Left ventricle myocardium inferior (tissue), 1 donor: Measurements from ENCODE around the gene CCR8. TPM values are rescaled to one million over a fixed set of nuclear protein-coding genes. Genes with fewer than 3 reads are reported as not detected.

Experiments
- DNase-seq: peaks from one replicate; pipeline ENCODE4 v3.0.0-alpha.2; 2020
- H3K27ac ChIP-seq: fragments of 200-600 bp; replicated peaks from 2 replicates; pipeline ENCODE4 v1.8.0; 2021
- H3K27me3 ChIP-seq: fragments of 200-600 bp; 2 replicates; pipeline ENCODE4 v1.8.0; 2021; ENCODE audit warnings: low read depth
- H3K36me3 ChIP-seq: fragments of 200-600 bp; 2 replicates; pipeline ENCODE4 v1.8.0; 2021
- H3K4me1 ChIP-seq: fragments of 200-600 bp; 2 replicates; pipeline ENCODE4 v1.8.0; 2021
- H3K4me3 ChIP-seq: fragments of 200-600 bp; 2 replicates; pipeline ENCODE4 v1.8.0; 2021; ENCODE audit warnings: mild to moderate bottlenecking, moderate library complexity
- H3K9me3 ChIP-seq: fragments of 200-600 bp; replicated peaks from 2 replicates; pipeline ENCODE4 v1.8.0; 2021
- CTCF ChIP-seq: fragments of 200-600 bp; IDR thresholded peaks from 2 replicates; pipeline ENCODE4 v1.8.0; 2021; ENCODE audit warnings: antibody characterized with exemption, mild to moderate bottlenecking, borderline replicate concordance
- intact Hi-C: fragments of 100-400 bp; cut with micrococcal nuclease; formaldehyde crosslinking; loops from one replicate; pipeline ENCODE4 v1.11.0; 2022
- total RNA-seq: library from RNA; stranded (reverse); fragmentation: NEBNext Ultra II Directional; extraction: Animal tissue kit (Norgen Biotek cat#: 25700); gene quantifications from one replicate; pipeline ENCODE4 v1.2.1, GENCODE V29; 2021
- donor health status: DM: no; HTN: yes; CAD: no; lungs with severe emphysema.

The CCR8 gene
- total RNA-seq, 1 donor from 2014 or later: not detected

GRCh38 chr3:39295184-39295775 is 34.2 kb upstream of the CCR8 start:
- H3K36me3 ChIP-seq: no peaks in the 10 kb centered on the region
- intact Hi-C loops: no loop called here
- H3K27me3 ChIP-seq: no peaks in the 10 kb centered on the region
- no peaks in the 10 kb centered on the region for H3K4me1 ChIP-seq
- no peak for DNase-seq
- no peak overlapping the region for H3K27ac ChIP-seq
- H3K4me3 ChIP-seq: no peak overlapping the region
- H3K9me3 ChIP-seq: peaks cover 18% of the 10 kb centered on the region
- no peak for TF ChIP-seq CTCF

- no peak for TF ChIP-seq CTCF
- intact Hi-C loops: no loop called here
- H3K36me3 ChIP-seq: no peaks in the 10 kb centered on the region
Observed at GRCh38 chr3:39296197-39297077, 33.1 kb upstream of the CCR8 start.

GRCh38 chr3:39299279-39299678 is 30.2 kb upstream of the CCR8 start:
- Histone ChIP-seq H3K4me3 (no peak overlapping the region), H3K9me3 (peaks cover 54% of the 10 kb centered on the region), H3K27me3 (peaks cover 14% of the 10 kb centered on the region), H3K27ac (no peak overlapping the region), H3K36me3 (no peaks in the 10 kb centered on the region), H3K4me1 (no peaks in the 10 kb centered on the region)
- intact Hi-C loops: no loop called here
- TF ChIP-seq CTCF: no peak
- DNase-seq: no peak

More at GRCh38 chr3:39296197-39297077, 33.1 kb upstream of the CCR8 start:
- H3K9me3 ChIP-seq: peaks cover 30% of the 10 kb centered on the region
- H3K4me1 ChIP-seq: no peaks in the 10 kb centered on the region
- DNase-seq: no peak
- H3K27me3 ChIP-seq: no peaks in the 10 kb centered on the region
- H3K4me3 ChIP-seq: no peak overlapping the region
- no peak overlapping the region for H3K27ac ChIP-seq

GRCh38 chr3:39302178-39302577 is 27.3 kb upstream of the CCR8 start:
- Histone ChIP-seq H3K4me1 (no peaks in the 10 kb centered on the region), H3K4me3 (no peak overlapping the region), H3K27ac (no peak overlapping the region), H3K36me3 (no peaks in the 10 kb centered on the region), H3K9me3 (peaks cover 74% of the 10 kb centered on the region), H3K27me3 (peaks cover 34% of the 10 kb centered on the region)
- no peak for TF ChIP-seq CTCF
- intact Hi-C loops: no loop called here
- no peak for DNase-seq

- no peak for TF ChIP-seq CTCF
- H3K4me1 ChIP-seq: no peaks in the 10 kb centered on the region
- peaks cover 23% of the 10 kb centered on the region for H3K9me3 ChIP-seq
- DNase-seq: no peak
- H3K27ac ChIP-seq: no peak overlapping the region
- H3K27me3 ChIP-seq: no peaks in the 10 kb centered on the region
- H3K36me3 ChIP-seq: no peaks in the 10 kb centered on the region
- intact Hi-C loops: no loop called here
- no peak overlapping the region for H3K4me3 ChIP-seq
Observed at GRCh38 chr3:39313289-39313688, 16.2 kb upstream of the CCR8 start.
